Endodermal cell (in vitro differentiated cells): ENCODE measurements around the gene TBXA2R. TPM values are rescaled to one million over a fixed set of nuclear protein-coding genes. Genes with fewer than 3 reads are reported as not detected.

Source experiments
- DNase-seq: peaks from one replicate; pipeline ENCODE4 v3.0.0-alpha.2; 2017
- H3K27ac ChIP-seq: 2 replicates; pipeline ENCODE4 v1.5.1; 2013; ENCODE audit warnings: mild to moderate bottlenecking, low read depth, low read length, moderate library complexity
- H3K27me3 ChIP-seq: 2 replicates; pipeline ENCODE4 v1.6.1; 2013; ENCODE audit warnings: mild to moderate bottlenecking, low read length, moderate library complexity; ENCODE audit not compliant: insufficient read depth, control insufficient read depth, poor library complexity, severe bottlenecking
- H3K36me3 ChIP-seq: 2 replicates; pipeline ENCODE4 v1.7.0; 2013; ENCODE audit warnings: mild to moderate bottlenecking, low read length, moderate library complexity; ENCODE audit not compliant: control insufficient read depth, insufficient read depth
- H3K4me1 ChIP-seq: one replicate; pipeline ENCODE4 v1.7.0; 2013; ENCODE audit warnings: low read length; ENCODE audit not compliant: control insufficient read depth, insufficient read depth
- H3K4me3 ChIP-seq: 2 replicates; pipeline ENCODE4 v1.5.1; 2013; ENCODE audit warnings: mild to moderate bottlenecking, low read length, moderate library complexity
- H3K9ac ChIP-seq: 2 replicates; pipeline ENCODE4 v1.6.1; 2013; ENCODE audit warnings: mild to moderate bottlenecking, low read length, moderate library complexity; ENCODE audit not compliant: poor library complexity, severe bottlenecking; ENCODE audit errors: extremely low read depth
- H3K9me3 ChIP-seq: 2 replicates; pipeline ENCODE4 v1.6.1; 2013; ENCODE audit warnings: mild to moderate bottlenecking, low read length, moderate library complexity; ENCODE audit not compliant: control insufficient read depth
- H3K27ac Mint-ChIP-seq: 2 replicates; pipeline ENCODE4 v1.8.0; 2020; ENCODE audit warnings: mixed read lengths
- H3K27me3 Mint-ChIP-seq: 2 replicates; pipeline ENCODE4 v1.8.0; 2021; ENCODE audit warnings: mild to moderate bottlenecking, mixed read lengths; ENCODE audit not compliant: insufficient read depth
- H3K36me3 Mint-ChIP-seq: 2 replicates; pipeline ENCODE4 v1.8.0; 2020; ENCODE audit warnings: low read depth, mixed read lengths
- H3K4me1 Mint-ChIP-seq: 2 replicates; pipeline ENCODE4 v1.8.0; 2020; ENCODE audit warnings: mixed read lengths
- H3K4me3 Mint-ChIP-seq: 2 replicates; pipeline ENCODE4 v1.8.0; 2020; ENCODE audit warnings: mild to moderate bottlenecking, moderate library complexity, mixed read lengths
- H3K9me3 Mint-ChIP-seq: 2 replicates; pipeline ENCODE4 v1.8.0; 2020; ENCODE audit warnings: mild to moderate bottlenecking, mixed read lengths
- CTCF ChIP-seq: fragments of 200-600 bp; sonication (generic); conservative IDR thresholded peaks from 2 replicates; pipeline ENCODE4 v1.5.0; 2021; ENCODE audit warnings: antibody characterized with exemption, mild to moderate bottlenecking
- WGBS, 2 experiments: methylation state at CpG; one replicate each; pipeline versions ENCODE4 v1.1.5 to v1.1.7; 2013; ENCODE audit warnings: missing lambda C conversion rate in 2 of 2, mixed read lengths in 1 of 2; ENCODE audit not compliant: insufficient coverage in 1 of 2, insufficient read length in 1 of 2; 5-methylcytosine and 5-hydroxymethylcytosine counted together
- total RNA-seq, 2 donors: library from RNA; stranded (reverse); fragmentation: NEBNext Ultra II Directional in 1 of 2; extraction: Animal tissue kit (Norgen Biotek cat#: 25700) in 1 of 2; gene quantifications; 2 replicates in 1 of 2; 3 replicates in 1 of 2; pipeline ENCODE4 v1.2.1, GENCODE V29; 2021

Gene TBXA2R
- total RNA-seq, 2 donors from 2014 or later, result 0.29 to 0.42 TPM

GRCh38 chr19:3623716-3624115 lies 17.0 kb upstream of the TBXA2R start:
- Mint-ChIP-seq H3K4me3 (no peak overlapping the region), H3K27me3 (no peaks in the 10 kb centered on the region), H3K4me1 (peaks cover 6% of the 10 kb centered on the region), H3K9me3 (no peaks in the 10 kb centered on the region), H3K27ac (peak overlapping the region; percentile 20), H3K36me3 (peaks cover 16% of the 10 kb centered on the region)
- peaks cover 3% of the 10 kb centered on the region for H3K4me1 ChIP-seq
- H3K36me3 ChIP-seq, result peaks cover 13% of the 10 kb centered on the region
- H3K4me3 ChIP-seq, result no peak overlapping the region
- H3K9me3 ChIP-seq, result no peaks in the 10 kb centered on the region
- no peak for DNase-seq
- no peaks in the 10 kb centered on the region for H3K27me3 ChIP-seq
- H3K9ac ChIP-seq, result no peak overlapping the region
- 96 to 97% methylated on average over 27 to 34 of the region's 34 CpGs for WGBS, 2 experiments
- no peak overlapping the region for H3K27ac ChIP-seq
- no peak for TF ChIP-seq CTCF

- no peak for DNase-seq
- Histone ChIP-seq H3K36me3 (peaks cover 15% of the 10 kb centered on the region), H3K4me1 (peaks cover 3% of the 10 kb centered on the region), H3K9ac (no peak overlapping the region), H3K27me3 (no peaks in the 10 kb centered on the region), H3K4me3 (no peak overlapping the region), H3K27ac (no peak overlapping the region), H3K9me3 (no peaks in the 10 kb centered on the region)
- TF ChIP-seq CTCF, result no peak
- no peaks in the 10 kb centered on the region for H3K27me3 Mint-ChIP-seq
- no peak overlapping the region for H3K27ac Mint-ChIP-seq
- WGBS, 2 experiments, result 86 to 92% methylated on average over 8 to 12 of the region's 12 CpGs
- H3K9me3 Mint-ChIP-seq, result no peaks in the 10 kb centered on the region
- H3K36me3 Mint-ChIP-seq, result peaks cover 17% of the 10 kb centered on the region
- H3K4me3 Mint-ChIP-seq, result no peak overlapping the region
- H3K4me1 Mint-ChIP-seq, result peaks cover 6% of the 10 kb centered on the region
Observed at GRCh38 chr19:3622224-3622623, 15.5 kb upstream of the TBXA2R start.

- H3K4me3 ChIP-seq, result no peak overlapping the region
- no peak overlapping the region for H3K27ac ChIP-seq
- peaks cover 19% of the 10 kb centered on the region for H3K36me3 Mint-ChIP-seq
- peaks cover 3% of the 10 kb centered on the region for H3K4me1 ChIP-seq
- no peaks in the 10 kb centered on the region for H3K27me3 Mint-ChIP-seq
- H3K9me3 Mint-ChIP-seq, result no peaks in the 10 kb centered on the region
- DNase-seq, result no peak
- H3K36me3 ChIP-seq, result peaks cover 15% of the 10 kb centered on the region
- H3K4me1 Mint-ChIP-seq, result peaks cover 6% of the 10 kb centered on the region
- no peak overlapping the region for H3K9ac ChIP-seq
- H3K27ac Mint-ChIP-seq, result no peak overlapping the region
- H3K27me3 ChIP-seq, result no peaks in the 10 kb centered on the region
- 94 to 95% methylated on average over 11 to 15 of the region's 15 CpGs for WGBS, 2 experiments
- no peaks in the 10 kb centered on the region for H3K9me3 ChIP-seq
- TF ChIP-seq CTCF, result no peak
- no peak overlapping the region for H3K4me3 Mint-ChIP-seq
Observed at GRCh38 chr19:3621689-3622088, 15.0 kb upstream of the TBXA2R start.
